Measurements from ENCODE around the gene HMCN2. TPM values are rescaled to one million over a fixed set of nuclear protein-coding genes. Genes with fewer than 3 reads are reported as not detected.

The HMCN2 gene
- total and polyA plus RNA-seq, 5 donors from 2014 or later = not detected

- H3K4me1 Mint-ChIP-seq = no peaks in the 10 kb centered on the region
- Histone ChIP-seq H3K4me1 (ENCODE audit: control insufficient read depth, insufficient read depth, low read length, poor library complexity, severe bottlenecking) (no peaks in the 10 kb centered on the region), H3K9me3 (ENCODE audit: control insufficient read depth in 2 of 2, low read length in 2 of 2) (no peaks in the 10 kb centered on the region), H3K27ac (ENCODE audit: insufficient read depth, low read length, poor library complexity, severe bottlenecking) (no peak overlapping the region), H3K27me3 (ENCODE audit: control insufficient read depth, insufficient read depth, low read length) (no peaks in the 10 kb centered on the region), H3K4me3 (ENCODE audit: low read depth, low read length) (no peak overlapping the region), H3K36me3 (ENCODE audit: control insufficient read depth, insufficient read depth, low read length) (no peaks in the 10 kb centered on the region)
- no peaks in the 10 kb centered on the region for H3K27me3 Mint-ChIP-seq
- no peak for DNase-seq
- ATAC-seq (ENCODE audit: low read depth in 2 of 2) = no peak
- H3K9me3 Mint-ChIP-seq = peaks cover 0 to 1% (median 0%) of the 10 kb centered on the region in 7 donors
- no peak overlapping the region for H3K4me3 Mint-ChIP-seq
- no peaks in the 10 kb centered on the region for H3K36me3 Mint-ChIP-seq
- H3K27ac Mint-ChIP-seq = no peak overlapping the region
Observed at GRCh38 chr9:130394320-130394719, 128.8 kb downstream of the HMCN2 start.

GRCh38 chr9:130394814-130395470 lies 129.4 kb downstream of the HMCN2 start:
- H3K27ac ChIP-seq (ENCODE audit: insufficient read depth, low read length, poor library complexity, severe bottlenecking) = no peak overlapping the region
- no peak overlapping the region for H3K27ac Mint-ChIP-seq
- peaks cover 0 to 1% (median 0%) of the 10 kb centered on the region in 7 donors for H3K9me3 Mint-ChIP-seq
- no peaks in the 10 kb centered on the region for H3K9me3 ChIP-seq (ENCODE audit: control insufficient read depth in 2 of 2, low read length in 2 of 2)
- no peaks in the 10 kb centered on the region for H3K4me1 Mint-ChIP-seq
- no peaks in the 10 kb centered on the region for H3K36me3 Mint-ChIP-seq
- no peaks in the 10 kb centered on the region for H3K27me3 ChIP-seq (ENCODE audit: control insufficient read depth, insufficient read depth, low read length)
- no peaks in the 10 kb centered on the region for H3K27me3 Mint-ChIP-seq
- DNase-seq (no peak), ATAC-seq (ENCODE audit: low read depth in 2 of 2) (no peak)
- no peak overlapping the region for H3K4me3 Mint-ChIP-seq
- H3K36me3 ChIP-seq (ENCODE audit: control insufficient read depth, insufficient read depth, low read length) = no peaks in the 10 kb centered on the region
- H3K4me3 ChIP-seq (ENCODE audit: low read depth, low read length) = no peak overlapping the region
- no peaks in the 10 kb centered on the region for H3K4me1 ChIP-seq (ENCODE audit: control insufficient read depth, insufficient read depth, low read length, poor library complexity, severe bottlenecking)

- no peak for ATAC-seq (ENCODE audit: low read depth in 2 of 2)
- H3K9me3 Mint-ChIP-seq = peaks cover 0 to 1% (median 0%) of the 10 kb centered on the region in 7 donors
- no peaks in the 10 kb centered on the region for H3K9me3 ChIP-seq (ENCODE audit: control insufficient read depth in 2 of 2, low read length in 2 of 2)
Observed at GRCh38 chr9:130395810-130396435, 130.4 kb downstream of the HMCN2 start.

GRCh38 chr9:130396581-130396980 lies 131.0 kb downstream of the HMCN2 start:
- Mint-ChIP-seq H3K9me3 (peaks cover 0 to 1% (median 0%) of the 10 kb centered on the region in 7 donors), H3K27me3 (no peaks in the 10 kb centered on the region), H3K4me3 (no peak overlapping the region), H3K4me1 (no peaks in the 10 kb centered on the region), H3K36me3 (no peaks in the 10 kb centered on the region), H3K27ac (no peak overlapping the region)
- no peak for ATAC-seq (ENCODE audit: low read depth in 2 of 2)
- Histone ChIP-seq H3K36me3 (ENCODE audit: control insufficient read depth, insufficient read depth, low read length) (no peaks in the 10 kb centered on the region), H3K9me3 (ENCODE audit: control insufficient read depth in 2 of 2, low read length in 2 of 2) (no peaks in the 10 kb centered on the region), H3K4me3 (ENCODE audit: low read depth, low read length) (no peak overlapping the region), H3K27me3 (ENCODE audit: control insufficient read depth, insufficient read depth, low read length) (no peaks in the 10 kb centered on the region), H3K27ac (ENCODE audit: insufficient read depth, low read length, poor library complexity, severe bottlenecking) (no peak overlapping the region), H3K4me1 (ENCODE audit: control insufficient read depth, insufficient read depth, low read length, poor library complexity, severe bottlenecking) (no peaks in the 10 kb centered on the region)
- DNase-seq = no peak

More at GRCh38 chr9:130395810-130396435, 130.4 kb downstream of the HMCN2 start:
- Mint-ChIP-seq H3K36me3 (no peaks in the 10 kb centered on the region), H3K4me3 (no peak overlapping the region), H3K4me1 (no peaks in the 10 kb centered on the region), H3K27ac (no peak overlapping the region), H3K27me3 (no peaks in the 10 kb centered on the region)
- Histone ChIP-seq H3K4me3 (ENCODE audit: low read depth, low read length) (no peak overlapping the region), H3K27ac (ENCODE audit: insufficient read depth, low read length, poor library complexity, severe bottlenecking) (no peak overlapping the region), H3K36me3 (ENCODE audit: control insufficient read depth, insufficient read depth, low read length) (no peaks in the 10 kb centered on the region), H3K4me1 (ENCODE audit: control insufficient read depth, insufficient read depth, low read length, poor library complexity, severe bottlenecking) (no peaks in the 10 kb centered on the region), H3K27me3 (ENCODE audit: control insufficient read depth, insufficient read depth, low read length) (no peaks in the 10 kb centered on the region)
- no peak for DNase-seq

- no peak overlapping the region for H3K27ac Mint-ChIP-seq
- no peaks in the 10 kb centered on the region for H3K36me3 ChIP-seq (ENCODE audit: control insufficient read depth, insufficient read depth, low read length)
- peaks cover 0 to 1% (median 0%) of the 10 kb centered on the region in 7 donors for H3K9me3 Mint-ChIP-seq
- H3K27ac ChIP-seq (ENCODE audit: insufficient read depth, low read length, poor library complexity, severe bottlenecking) = no peak overlapping the region
- ATAC-seq (ENCODE audit: low read depth in 2 of 2) (no peak), DNase-seq (no peak)
- H3K4me3 ChIP-seq (ENCODE audit: low read depth, low read length) = no peak overlapping the region
- no peaks in the 10 kb centered on the region for H3K27me3 Mint-ChIP-seq
- no peaks in the 10 kb centered on the region for H3K36me3 Mint-ChIP-seq
- no peaks in the 10 kb centered on the region for H3K9me3 ChIP-seq (ENCODE audit: control insufficient read depth in 2 of 2, low read length in 2 of 2)
- no peaks in the 10 kb centered on the region for H3K4me1 ChIP-seq (ENCODE audit: control insufficient read depth, insufficient read depth, low read length, poor library complexity, severe bottlenecking)
- no peaks in the 10 kb centered on the region for H3K27me3 ChIP-seq (ENCODE audit: control insufficient read depth, insufficient read depth, low read length)
- H3K4me3 Mint-ChIP-seq = no peak overlapping the region
- no peaks in the 10 kb centered on the region for H3K4me1 Mint-ChIP-seq
Observed at GRCh38 chr9:130398487-130399240, 133.1 kb downstream of the HMCN2 start.

DNA sequence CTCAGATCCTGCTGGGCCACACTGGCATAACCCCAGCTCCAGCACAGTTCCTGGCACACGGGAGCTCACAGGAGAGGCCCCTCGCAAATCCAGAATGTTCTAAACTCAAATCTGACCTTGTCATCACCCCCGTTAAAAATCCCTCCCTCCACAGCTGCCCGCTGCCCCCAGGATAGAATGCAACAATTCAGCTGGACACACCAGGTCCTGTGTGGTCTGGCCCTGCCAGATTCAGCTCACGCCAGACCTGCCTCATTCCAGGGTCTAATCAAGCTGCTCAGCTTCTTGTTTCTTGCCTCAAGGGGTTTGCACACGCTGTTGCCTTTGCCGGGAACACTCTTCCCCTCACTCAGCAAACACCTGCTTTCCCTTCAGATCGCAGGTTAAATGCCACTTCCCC lies 134.2 kb downstream of the HMCN2 start:
- ATAC-seq (ENCODE audit: low read depth in 2 of 2) (no peak), DNase-seq (no peak)
- Mint-ChIP-seq H3K9me3 (peaks cover 0 to 1% (median 0%) of the 10 kb centered on the region in 7 donors), H3K36me3 (no peaks in the 10 kb centered on the region), H3K27me3 (no peaks in the 10 kb centered on the region), H3K27ac (peak overlapping the region in 1 of 3 donors; percentile 79), H3K4me1 (no peaks in the 10 kb centered on the region), H3K4me3 (no peak overlapping the region)
- Histone ChIP-seq H3K27me3 (ENCODE audit: control insufficient read depth, insufficient read depth, low read length) (no peaks in the 10 kb centered on the region), H3K36me3 (ENCODE audit: control insufficient read depth, insufficient read depth, low read length) (no peaks in the 10 kb centered on the region), H3K27ac (ENCODE audit: insufficient read depth, low read length, poor library complexity, severe bottlenecking) (no peak overlapping the region), H3K4me1 (ENCODE audit: control insufficient read depth, insufficient read depth, low read length, poor library complexity, severe bottlenecking) (no peaks in the 10 kb centered on the region), H3K9me3 (ENCODE audit: control insufficient read depth in 2 of 2, low read length in 2 of 2) (no peaks in the 10 kb centered on the region), H3K4me3 (ENCODE audit: low read depth, low read length) (no peak overlapping the region)

GRCh38 chr9:130400870-130401269 lies 135.3 kb downstream of the HMCN2 start:
- no peaks in the 10 kb centered on the region for H3K27me3 Mint-ChIP-seq
- H3K27me3 ChIP-seq (ENCODE audit: control insufficient read depth, insufficient read depth, low read length) = no peaks in the 10 kb centered on the region
- H3K9me3 ChIP-seq (ENCODE audit: control insufficient read depth in 2 of 2, low read length in 2 of 2) = no peaks in the 10 kb centered on the region
- no peaks in the 10 kb centered on the region for H3K36me3 ChIP-seq (ENCODE audit: control insufficient read depth, insufficient read depth, low read length)
- H3K4me1 Mint-ChIP-seq = no peaks in the 10 kb centered on the region
- no peak for ATAC-seq (ENCODE audit: low read depth in 2 of 2)
- peaks cover 0 to 1% (median 0%) of the 10 kb centered on the region in 7 donors for H3K9me3 Mint-ChIP-seq
- no peak for DNase-seq
- no peak overlapping the region for H3K27ac Mint-ChIP-seq
- no peaks in the 10 kb centered on the region for H3K4me1 ChIP-seq (ENCODE audit: control insufficient read depth, insufficient read depth, low read length, poor library complexity, severe bottlenecking)
- H3K4me3 ChIP-seq (ENCODE audit: low read depth, low read length) = no peak overlapping the region
- H3K27ac ChIP-seq (ENCODE audit: insufficient read depth, low read length, poor library complexity, severe bottlenecking) = no peak overlapping the region
- H3K4me3 Mint-ChIP-seq = no peak overlapping the region
- no peaks in the 10 kb centered on the region for H3K36me3 Mint-ChIP-seq
